Stimulated activated CD8-positive, alpha-beta memory T cell treated with anti-CD3 and anti-CD28 coated beads, Interleukin-2, amount 100 ng/mL, for 1 hour (primary cell): Measurements from ENCODE around the gene TXNL4A.
"Not testable (repeated sequence)": the region's sequence is repeated elsewhere in the genome, so short reads cannot be mapped to it uniquely, and the experiment has no call there.

Experiments
- DNase-seq, 2 donors: peaks; one replicate each; pipeline ENCODE4 v3.0.0-alpha.2; 2020; ENCODE audit warnings: low read depth in 2 of 2

TXNL4A gene, protein sequence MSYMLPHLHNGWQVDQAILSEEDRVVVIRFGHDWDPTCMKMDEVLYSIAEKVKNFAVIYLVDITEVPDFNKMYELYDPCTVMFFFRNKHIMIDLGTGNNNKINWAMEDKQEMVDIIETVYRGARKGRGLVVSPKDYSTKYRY

DNA sequence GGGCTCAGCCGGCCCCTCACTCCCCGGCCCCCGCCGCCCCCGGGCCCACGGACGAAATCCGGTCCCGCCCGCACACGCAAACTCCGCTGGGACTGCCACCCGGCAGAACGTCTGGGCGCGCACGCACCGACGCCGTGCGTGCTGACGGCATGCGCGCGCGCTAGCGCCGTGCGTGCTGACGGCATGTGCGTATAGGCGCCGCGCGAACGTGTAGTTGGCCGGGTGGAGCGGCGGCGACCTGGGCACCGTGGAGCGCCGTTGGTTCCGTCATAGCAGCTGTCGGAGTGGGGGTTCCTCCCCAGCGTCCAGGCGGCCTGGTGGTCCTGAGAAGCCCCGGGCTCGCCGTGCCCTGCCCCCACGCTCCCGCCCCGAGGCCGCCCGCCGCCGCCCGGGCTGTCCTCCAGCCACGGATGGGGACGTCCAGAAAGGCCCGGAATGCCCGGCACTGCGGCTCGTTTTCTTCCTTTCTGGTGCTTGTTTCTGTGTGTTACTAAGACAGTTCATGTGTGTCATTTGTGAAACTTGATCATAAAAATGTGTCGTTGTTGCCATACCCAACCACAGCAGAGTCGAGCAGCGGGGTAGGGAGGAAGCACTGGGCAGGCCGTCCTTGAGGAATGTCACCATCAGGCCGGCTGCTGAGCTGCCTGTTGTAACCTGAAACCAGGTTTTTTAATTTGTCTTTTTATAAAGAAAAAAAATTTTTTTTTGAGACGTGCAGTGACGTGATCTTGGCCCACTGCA is at the start of gene TXNL4A:
TSS of gene TXNL4A (minus strand) at position 113 of the 744 bp plus-strand sequence. CDS start 171 bp downstream, outside the sequence.
- DNase-seq = peak; percentile 71 to 72

DNA sequence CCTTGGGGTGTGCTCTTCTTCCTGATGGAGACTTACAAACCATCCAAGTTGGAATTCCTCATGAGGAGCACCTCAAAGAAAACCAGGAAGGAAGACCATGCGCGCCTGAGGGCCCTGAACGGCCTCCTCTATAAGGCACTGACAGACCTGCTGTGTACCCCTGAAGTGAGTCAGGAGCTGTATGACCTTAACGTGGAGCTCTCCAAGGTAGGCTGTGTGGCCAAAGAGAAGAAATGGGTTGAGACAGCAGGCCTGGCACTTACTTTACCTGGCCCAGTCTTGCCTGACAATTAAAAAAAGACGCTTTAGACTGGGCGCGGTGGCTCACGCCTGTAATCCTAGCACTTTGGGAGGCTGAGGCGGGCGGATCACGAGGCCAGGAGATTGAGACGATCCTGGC is 48.9 kb upstream of the TXNL4A start:
- DNase-seq = no peak

DNA sequence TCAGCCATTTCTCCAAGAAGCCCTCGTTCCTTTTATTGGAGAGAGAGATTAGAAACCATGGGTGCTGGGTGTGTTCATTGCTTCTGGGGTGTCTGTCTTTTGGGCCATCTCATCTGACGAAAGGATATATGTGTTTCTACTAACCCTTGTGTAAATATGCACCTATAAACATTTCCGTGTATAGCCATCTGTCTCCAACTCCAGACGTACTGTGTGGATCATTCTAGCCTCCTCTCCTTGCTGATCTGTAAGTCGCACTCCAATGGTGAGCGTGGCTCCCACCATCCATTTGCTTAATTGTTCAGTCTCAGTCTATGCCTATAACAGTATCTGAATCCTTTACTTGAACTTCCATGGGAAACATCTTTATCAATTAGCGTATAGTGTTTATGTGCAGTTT is 47.6 kb upstream of the TXNL4A start:
- DNase-seq = no peak

DNA sequence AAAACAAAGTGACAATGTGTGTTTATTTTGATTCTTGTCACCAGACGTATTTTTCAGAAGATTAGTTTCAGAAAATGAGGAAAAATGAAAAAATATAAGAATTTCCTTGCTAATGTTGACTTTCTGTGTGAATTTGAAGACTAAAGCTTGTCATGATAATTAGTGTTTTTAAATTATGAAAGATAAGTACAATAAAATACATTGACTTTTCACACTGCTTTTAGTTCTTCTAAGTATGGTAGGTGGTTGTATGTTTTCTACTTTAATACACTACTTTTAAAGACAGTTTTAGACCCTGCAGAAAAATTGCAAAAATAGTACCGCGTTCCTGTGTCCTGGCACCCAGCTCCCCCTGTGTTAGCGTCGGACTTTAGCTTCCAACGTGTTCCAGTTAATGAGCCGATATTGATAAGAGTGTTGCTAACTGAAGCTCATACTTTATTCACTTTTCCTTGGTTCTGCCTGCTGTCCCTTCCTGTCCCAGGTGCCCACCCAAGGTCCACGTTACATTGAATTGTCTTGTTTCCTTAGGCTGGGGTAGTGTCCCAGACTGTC is 46.6 kb upstream of the TXNL4A start:
- DNase-seq = no peak

DNA sequence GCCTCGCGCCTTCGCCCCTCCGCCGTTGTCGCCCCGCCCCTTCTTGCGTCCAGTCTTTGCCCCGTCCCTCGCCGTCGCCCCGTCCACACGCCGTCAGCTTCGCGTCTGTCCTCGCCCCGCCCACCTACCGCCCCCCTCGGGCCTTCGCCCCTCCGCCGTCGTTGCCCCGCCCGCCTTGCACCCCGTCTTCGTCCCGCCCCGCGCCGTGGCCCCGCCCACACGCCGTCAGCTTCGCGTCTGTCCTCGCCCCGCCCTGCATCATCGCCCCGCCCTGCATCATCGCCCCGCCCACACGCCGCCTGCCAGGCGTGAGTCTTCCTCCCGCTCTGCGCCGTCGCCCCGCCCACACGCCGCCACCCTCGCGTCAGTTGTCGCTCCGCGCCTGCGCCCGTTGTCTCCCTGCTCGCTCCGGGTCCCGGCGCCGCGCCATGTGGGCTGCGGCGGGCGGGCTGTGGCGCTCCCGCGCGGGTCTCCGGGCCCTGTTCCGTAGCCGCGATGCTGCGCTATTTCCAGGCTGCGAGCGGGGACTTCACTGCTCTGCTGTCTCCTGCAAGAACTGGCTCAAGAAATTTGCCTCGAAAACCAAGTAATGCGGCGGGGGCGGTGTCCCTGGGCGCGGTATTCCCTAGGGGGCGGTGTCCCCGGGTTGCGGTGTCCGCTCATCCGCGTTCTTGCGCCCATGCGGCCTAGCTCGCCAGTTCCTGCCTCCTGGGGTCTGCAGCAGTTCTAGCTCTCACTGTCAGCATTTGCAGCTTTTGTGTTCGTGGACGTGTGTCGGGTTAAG is 45.9 kb upstream of the TXNL4A start, which contains the start of gene RBFA:
TSS of gene RBFA (plus strand) at position 367 of the 784 bp plus-strand sequence. CDS start at position 429, 62 bp downstream.
- peak; percentile 100 for DNase-seq

DNA sequence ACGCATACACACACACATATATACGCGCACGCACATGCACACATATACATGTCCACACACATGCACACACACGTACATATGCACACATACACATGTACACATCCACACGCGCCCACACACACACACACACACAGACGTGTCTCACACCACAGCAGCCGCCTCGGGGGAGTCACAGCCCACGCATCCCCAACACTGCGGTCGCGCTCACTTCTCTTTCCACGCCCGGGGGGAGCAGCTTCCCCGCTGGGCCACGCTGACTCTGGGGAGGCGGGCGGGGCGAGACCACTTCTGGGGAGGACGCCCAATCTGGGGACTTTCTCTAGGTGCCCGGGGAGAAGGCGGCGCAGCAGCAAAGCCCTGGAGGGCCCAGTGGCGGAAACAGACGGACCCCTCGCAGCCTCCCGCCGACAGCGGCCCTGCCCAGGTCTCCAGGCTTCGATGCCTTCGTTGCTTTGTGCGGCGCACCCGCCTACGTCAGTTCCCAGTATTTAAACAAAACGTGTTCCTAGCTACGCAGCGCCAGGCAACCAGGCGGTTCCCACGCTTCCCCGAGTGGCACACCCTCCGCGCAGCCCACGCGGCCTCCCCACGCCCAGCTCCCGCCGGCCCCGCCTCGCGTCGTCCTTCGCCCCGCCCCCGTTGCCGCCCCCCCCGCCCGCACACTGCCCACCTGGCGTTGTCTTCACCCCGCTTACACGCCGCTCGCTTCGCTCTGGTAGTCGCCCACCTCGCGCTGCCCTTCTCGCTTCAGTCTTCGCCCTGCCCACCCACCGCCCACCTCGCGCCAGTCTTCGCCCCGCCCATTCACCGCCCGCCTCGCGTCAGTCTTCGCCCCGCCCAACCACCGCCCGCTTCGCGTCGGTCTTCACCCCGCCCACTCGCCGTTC is 45.1 kb upstream of the TXNL4A start:
- peak; percentile 45 to 59 for DNase-seq

DNA sequence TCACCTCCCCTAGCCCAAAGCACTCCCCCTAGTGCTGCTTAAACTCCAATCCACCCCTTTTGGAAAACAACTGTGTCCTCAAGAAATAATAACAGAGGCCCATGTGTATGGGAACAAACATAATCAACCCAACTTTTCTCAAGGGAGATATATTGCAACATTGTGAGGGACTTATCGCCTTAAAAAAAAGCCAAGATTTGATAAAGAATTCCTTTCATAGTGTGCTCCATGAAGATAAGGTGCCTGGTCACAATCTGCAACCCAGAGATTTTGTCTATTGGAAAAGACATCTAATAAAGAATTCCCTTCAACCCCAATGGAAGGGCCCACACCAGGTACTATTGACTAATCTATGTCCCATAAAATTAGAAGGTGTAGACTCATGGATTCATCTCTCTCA is 41.3 kb upstream of the TXNL4A start:
- no peak for DNase-seq

DNA sequence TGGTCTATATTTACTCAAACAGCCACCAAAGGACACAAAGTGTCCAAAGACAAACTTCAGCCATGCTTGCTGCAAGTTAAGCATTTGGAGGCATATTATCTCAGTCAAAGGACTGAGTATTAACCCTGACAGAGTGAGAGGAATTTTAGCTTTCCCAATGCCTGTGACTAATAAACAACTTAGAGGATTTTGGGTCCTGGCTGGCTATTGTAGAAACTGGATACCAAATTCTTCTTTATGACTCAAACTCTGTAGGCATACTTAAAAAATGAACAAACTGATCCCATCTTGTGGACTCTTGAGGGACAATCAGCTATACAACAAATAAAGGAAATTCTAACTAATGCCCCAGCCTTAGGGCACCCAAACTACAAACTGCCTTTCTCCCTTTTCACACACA is 39.4 kb upstream of the TXNL4A start:
- DNase-seq = not testable (repeated sequence)

DNA sequence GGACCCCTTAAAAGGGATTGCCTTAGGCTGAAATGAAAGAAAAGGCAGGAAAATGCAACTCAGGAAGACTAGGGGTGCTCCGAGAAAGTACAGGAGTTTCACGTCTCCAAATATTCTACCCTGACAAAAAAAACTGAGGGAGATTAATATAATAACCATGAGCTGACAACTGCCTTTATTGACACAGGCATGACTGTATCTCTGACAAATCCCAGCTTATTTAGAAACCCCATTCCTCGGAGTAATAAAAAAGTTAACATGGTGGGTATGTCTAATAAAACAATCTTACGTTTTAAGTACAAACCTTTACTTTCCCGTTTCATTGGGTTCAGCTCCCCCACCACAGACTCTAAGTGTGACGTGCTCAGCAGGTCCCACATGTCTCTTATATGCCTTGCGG is 38.0 kb upstream of the TXNL4A start:
- DNase-seq = no peak

DNA sequence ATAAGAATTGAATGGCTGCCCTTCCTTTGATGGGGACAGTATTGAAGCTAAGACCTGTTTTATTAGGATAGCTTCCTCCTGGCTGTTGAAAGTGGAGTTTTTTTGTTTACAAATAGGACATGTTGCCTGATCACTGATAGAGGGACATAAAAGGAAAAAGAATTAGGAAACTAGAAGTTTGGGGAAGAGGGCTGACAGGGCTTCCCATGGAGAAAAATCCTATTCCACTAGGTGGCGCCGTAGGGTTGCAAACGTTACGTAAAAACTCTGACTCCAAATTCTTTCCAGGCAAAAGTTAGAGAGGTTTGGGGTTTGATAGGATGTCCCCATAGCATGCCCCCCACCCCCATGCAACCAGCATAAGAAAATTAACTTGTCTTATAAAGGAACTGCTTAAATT is 34.8 kb upstream of the TXNL4A start:
- no peak for DNase-seq

DNA sequence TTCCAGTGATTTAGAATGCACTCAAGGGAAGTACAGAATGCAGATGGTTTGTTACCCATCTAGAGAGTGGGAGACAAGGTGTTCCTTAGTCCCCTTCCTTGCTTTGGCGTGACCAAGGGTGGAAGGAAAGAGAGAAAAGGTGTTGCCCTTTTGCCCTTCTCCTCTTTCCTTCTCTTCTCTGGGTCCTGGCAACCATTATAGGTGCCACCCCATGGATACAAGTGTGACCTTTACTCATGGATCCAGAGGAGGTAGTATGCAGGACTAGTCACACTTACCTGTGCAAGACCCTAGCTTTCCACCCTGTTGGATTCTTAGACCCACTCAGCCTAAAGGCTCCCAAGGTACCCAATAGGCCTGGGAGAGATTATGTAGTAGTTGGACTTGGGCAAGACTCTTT is 34.2 kb upstream of the TXNL4A start:
- no peak for DNase-seq

DNA sequence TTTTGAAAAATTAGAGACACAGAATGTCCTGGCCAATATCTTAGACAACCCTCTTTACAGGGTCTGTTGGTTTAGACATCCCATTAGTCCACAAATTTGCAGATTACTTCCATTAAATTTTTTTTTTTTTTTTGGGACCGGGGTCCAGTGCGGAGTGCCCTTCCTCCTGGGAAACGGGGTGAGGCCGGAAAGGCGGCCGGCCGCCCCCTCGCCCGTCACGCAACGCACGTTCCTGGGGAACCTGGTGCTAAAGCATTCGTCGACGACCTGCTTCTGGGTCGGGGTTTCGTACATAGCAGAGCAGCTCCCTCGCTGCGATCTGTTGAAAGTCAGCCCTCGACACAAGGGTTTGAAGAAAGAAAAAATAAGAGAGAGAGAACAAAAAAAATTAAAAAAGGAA is 24.4 kb upstream of the TXNL4A start:
- DNase-seq = no peak

DNA sequence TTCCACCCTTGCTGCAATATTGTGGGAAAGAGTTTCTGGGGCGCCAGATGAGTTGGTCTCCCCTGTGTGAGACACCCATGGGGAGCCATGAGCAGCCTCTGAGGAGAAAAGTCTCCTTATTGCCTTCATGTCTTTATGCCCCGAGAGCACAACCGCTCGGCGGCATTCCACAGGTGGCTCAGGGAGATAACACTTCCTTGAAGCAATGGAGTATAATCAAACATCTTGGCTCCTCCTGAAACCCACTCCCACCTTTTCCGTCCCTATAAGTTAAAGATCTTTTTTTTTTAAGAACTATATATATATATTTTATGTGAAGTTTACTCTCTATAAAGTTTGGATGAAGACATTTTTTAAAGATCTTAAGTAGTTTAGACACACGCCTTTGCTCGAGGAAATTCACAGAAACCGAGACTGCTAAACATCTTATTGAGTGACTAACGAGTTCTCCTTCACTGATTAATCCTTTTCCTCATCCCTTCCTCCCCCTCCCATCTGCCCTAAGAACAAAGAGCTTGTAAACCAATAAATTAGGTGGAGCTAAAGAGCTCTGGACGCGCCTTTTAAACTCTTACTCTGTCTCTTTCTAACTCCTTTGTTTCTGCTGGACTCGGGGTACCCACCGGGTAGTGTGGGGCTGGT is 23.3 kb upstream of the TXNL4A start:
- not testable (repeated sequence) for DNase-seq

DNA sequence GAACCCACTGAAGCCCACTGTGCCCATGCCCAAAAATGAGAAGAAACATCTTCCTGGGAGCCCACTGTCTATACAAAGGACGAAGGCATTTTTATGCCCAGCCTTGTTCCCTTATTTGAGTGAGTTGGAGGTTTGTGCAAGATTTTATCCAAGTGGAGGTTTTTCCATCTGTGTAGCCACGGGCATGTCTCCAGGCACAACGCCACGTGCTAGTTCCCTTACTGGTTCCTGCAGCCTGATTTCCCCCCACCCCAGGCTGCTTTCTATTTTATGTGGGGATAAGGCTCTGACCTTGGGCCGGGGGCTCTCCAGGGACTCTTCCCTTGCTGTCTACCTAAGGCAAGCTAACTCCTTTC is 22.2 kb upstream of the TXNL4A start:
- DNase-seq = no peak

DNA sequence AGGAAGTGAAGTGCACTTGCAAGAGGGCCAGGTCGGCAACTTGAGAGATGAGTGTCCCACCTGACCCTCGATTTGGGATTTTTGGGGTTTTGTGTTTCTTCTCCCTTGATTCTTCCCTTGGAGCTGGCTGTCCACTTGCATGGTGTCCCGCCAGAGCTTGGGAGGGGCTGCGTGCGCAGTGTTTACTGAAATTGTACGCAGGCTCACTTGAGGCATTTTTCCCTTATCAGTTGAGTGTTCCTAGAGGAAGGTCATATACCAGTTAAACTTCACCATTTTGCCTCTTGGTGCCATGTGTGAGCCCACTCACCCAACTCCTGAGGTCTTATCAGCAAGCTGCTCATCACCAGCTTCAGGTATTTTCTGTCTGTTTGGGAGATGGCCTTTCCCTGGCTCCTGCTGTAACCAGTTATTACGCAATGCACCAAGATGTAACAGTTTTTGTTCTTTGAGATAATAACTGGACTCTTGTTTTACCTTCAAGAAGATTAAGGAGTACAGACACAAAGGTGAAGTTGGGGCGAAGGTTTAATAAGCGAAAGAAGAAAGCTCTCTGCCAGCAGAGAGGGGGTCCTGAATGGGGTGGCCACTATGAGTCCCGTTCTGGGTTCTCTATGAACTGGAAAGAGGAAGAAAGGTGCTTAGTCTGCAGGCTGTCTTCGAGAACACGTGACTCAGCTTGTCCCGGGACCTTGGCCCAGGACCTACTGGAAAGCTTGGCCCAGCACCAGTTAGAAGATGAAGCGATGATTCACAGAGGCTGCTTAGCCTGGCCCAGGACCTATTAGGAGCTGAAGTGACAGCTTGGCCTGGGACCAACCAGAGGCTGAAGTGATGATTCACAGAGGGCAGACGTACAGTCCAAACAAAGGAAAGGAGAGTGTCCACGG is 21.5 kb upstream of the TXNL4A start:
- DNase-seq = no peak

DNA sequence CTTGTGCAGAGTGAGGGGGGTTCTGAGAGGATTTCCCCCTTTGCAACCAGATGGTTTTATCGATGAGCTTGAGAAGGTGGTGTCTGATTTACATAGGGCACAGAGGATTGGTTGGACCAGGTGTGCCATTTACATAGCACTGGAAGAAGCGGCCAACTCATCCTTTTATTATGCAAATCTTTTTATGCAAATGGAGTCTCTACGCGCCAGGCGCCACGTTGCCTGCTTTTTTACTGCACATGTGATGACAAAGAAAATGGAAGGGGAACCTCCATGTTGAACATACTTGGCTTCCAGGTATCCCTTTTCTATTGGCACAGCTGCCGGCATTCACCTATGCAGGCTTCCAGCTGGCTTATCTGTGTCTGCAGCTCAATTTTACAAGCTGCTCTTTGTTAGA is 18.4 kb upstream of the TXNL4A start:
- no peak for DNase-seq

DNA sequence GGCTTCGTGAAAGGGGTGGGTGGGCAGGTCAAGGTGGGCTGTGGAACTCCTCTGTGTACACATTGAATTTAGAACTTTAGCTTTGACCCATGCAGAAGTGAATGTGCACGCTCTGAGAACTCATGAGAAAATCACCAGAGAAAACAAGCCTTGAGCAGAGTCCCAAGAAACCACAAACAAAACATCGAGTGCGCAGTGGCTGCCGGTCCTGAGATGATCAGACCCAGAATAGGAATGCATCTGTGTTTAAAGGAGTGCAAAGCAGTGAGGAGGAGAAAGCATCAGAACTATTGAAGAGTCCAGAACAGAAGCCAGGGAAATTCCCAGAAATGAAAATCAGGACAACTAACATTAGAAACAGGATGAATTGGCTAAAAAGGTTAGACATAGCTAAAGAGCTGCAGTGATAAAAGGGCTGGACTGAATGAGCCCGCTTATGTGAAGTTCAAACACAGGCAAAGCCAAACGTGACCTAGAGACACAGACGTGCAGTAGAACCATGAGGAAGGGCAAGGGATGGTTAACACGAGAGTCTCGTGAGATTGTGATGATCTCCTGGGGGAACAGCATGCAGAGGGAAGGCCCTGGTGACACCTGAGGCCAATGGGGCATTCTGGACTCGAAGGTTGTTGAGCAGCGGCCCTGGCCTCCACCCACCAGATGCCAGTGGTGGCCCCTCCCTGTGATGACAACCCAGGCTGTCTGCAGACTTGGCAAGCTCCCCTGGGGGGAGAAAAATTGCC is 16.4 kb upstream of the TXNL4A start:
- no peak for DNase-seq

DNA sequence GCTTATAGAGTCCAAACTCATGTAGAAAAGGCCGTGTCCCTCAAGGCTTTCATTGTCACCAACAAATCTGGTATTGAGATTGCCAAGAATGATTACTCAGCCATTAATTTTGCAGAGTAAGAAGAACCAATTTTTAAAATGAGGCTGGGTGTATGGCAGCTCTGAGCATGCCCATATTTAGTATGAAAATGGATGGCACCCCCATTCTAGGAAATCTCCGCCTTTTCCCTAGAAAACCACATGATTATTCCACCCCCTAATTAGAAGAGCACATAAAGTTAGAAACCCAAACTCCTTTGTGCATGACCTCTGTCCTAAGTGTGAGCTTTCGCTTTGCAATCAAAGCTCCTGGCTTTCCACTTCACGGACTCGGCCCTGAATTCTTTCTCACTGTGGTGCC is 14.1 kb upstream of the TXNL4A start:
- no peak for DNase-seq

DNA sequence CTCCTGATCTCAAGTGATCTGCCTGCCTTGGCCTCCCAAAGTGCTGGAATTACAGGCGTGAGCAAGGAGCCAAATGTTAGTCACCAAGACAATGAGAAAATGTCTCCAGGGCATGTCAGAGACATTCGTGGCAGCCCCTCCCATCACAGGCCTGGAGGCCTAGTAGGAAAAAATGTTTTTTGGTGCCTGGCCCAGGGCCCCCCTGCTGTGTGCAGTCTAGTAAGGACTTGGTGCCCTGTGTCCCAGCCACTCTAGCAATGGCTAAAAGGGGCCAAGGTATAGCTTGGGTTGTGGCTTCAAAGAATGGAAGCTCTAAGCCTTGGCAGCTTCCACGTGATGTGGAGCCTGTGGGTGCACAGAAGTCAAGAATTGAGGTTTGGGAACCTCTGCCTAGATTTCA is 12.5 kb upstream of the TXNL4A start:
- DNase-seq = no peak
